CD4-positive, alpha-beta T cell treated with Interleukin-6 for 4 hours (primary cell): ENCODE data around the gene C3orf22.
"Not testable (repeated sequence)": the region's sequence is repeated elsewhere in the genome, so short reads cannot be mapped to it uniquely, and the experiment has no call there.

Experiments
- DNase-seq: peaks from one replicate; pipeline ENCODE4 v3.0.0-alpha.2; 2020; ENCODE audit warnings: mixed read lengths

The C3orf22 gene

GRCh38 chr3:126558336-126559071 is at the start of gene C3orf22:
C3orf22 (minus strand) TSS chr3:126558932; CDS start chr3:126553390, 5,542 bp downstream.
- DNase-seq = no peak

- DNase-seq = no peak
These were observed 48.6 kb upstream of the C3orf22 start for GRCh38 chr3:126607214-126607908.

DNA sequence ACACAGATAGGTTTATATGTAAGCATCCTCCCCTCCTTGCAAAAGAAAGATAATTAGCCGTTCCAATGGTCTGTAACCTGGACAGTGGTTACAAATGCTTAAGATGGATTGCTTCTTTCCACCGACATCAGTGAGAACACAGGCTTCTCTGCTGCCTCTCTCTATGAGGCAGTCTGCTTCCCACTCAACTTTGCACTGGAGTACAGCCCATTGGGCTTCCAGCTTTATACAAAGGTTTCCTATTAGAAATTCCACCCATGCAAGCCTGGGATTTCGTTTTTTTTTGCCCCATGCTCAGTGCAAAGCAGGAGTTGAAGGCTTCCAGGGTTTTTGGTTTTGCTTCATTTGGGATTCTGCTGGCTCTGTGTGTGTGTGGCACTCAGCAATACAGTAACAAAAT is 47.3 kb upstream of the C3orf22 start:
- no peak for DNase-seq

DNA sequence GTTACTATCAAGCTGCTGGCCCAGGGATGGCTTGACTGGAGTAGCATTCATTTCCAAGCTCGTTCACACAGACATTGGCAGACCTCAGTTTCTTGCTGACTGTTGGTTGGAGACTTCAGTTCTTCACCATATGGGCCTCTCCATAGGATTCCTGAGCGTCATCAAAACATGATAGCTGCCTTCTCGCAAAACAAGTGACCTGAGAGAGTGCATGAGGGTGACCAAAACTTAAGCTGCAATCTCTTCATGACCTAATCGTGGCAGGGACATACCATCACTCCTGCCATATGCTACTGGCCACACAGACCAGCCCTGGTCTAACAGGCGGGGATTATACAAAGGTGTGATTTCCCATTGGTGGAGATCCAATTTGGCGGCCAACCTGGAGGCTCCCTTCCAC is 46.0 kb upstream of the C3orf22 start:
- no peak for DNase-seq

GRCh38 chr3:126599101-126599500 is 40.4 kb upstream of the C3orf22 start:
- DNase-seq = no peak

- DNase-seq = not testable (repeated sequence)
These were observed 36.7 kb upstream of the C3orf22 start for GRCh38 chr3:126595479-126595878.

- not testable (repeated sequence) for DNase-seq
These were observed 32.8 kb upstream of the C3orf22 start for GRCh38 chr3:126591515-126591914.

GRCh38 chr3:126582311-126582710 is 23.6 kb upstream of the C3orf22 start:
- no peak for DNase-seq

GRCh38 chr3:126581569-126581968 is 22.8 kb upstream of the C3orf22 start:
- no peak for DNase-seq

- DNase-seq = no peak
These were observed 22.0 kb upstream of the C3orf22 start for GRCh38 chr3:126580746-126581145.

- DNase-seq = no peak
These were observed 20.0 kb upstream of the C3orf22 start for GRCh38 chr3:126578702-126579101.

GRCh38 chr3:126577261-126577660 is 18.5 kb upstream of the C3orf22 start:
- DNase-seq = no peak

- DNase-seq = no peak
These were observed 14.9 kb upstream of the C3orf22 start for GRCh38 chr3:126573492-126574117.

- DNase-seq = no peak
These were observed 12.3 kb upstream of the C3orf22 start for GRCh38 chr3:126571078-126571477.

GRCh38 chr3:126570103-126570541 is 11.4 kb upstream of the C3orf22 start:
- no peak for DNase-seq

GRCh38 chr3:126569390-126569975 is 10.8 kb upstream of the C3orf22 start:
- DNase-seq = no peak

- no peak for DNase-seq
These were observed 10.1 kb upstream of the C3orf22 start for GRCh38 chr3:126568776-126569342.

- DNase-seq = no peak
These were observed 9.1 kb upstream of the C3orf22 start for GRCh38 chr3:126567696-126568438.

DNA sequence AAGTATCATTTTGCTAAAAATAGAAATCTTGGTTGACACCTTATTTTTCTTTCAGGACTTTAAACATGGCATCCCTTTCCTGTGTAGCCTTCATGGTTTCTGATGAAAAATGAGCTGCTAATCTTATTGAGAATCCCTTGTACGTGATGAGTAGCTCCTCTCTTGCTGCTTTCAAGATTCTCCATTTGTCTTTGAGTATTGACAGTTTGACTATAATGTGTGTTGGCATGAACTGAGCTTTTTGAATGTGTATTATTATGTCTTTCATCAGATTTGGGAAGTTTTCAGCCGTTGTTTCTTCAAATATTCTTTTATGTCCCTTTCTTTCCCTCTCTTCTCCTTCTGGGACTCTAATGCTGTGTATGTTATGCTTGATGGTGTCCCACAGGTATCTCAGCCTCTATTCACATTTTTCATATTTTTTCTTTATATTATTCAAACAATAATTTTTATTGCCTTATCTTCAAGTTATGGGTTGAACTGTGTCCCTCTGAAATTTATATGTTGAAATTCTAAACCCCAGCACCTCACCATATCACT is 4.1 kb upstream of the C3orf22 start:
- DNase-seq = no peak

DNA sequence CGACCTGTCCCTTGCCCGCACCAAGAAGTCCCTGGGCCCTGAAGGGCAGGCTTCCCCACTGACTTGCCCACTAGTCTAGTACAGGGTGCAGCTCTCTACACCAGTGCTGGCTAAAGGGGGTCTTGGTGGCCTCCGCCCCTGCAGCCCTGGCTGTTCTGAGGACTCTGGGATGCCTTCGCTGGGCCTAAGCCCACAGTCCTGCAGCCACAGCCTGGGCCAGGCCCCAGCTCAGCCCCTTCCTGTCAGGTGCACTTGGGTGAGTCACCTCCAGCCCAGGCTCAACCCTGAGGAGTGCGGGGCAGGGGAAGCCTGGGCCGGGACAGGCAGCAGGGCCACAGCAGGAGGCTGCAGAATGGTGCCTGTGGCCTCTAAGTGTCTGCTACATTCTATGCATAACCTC is 971 bp downstream of the C3orf22 start:
- no peak for DNase-seq

DNA sequence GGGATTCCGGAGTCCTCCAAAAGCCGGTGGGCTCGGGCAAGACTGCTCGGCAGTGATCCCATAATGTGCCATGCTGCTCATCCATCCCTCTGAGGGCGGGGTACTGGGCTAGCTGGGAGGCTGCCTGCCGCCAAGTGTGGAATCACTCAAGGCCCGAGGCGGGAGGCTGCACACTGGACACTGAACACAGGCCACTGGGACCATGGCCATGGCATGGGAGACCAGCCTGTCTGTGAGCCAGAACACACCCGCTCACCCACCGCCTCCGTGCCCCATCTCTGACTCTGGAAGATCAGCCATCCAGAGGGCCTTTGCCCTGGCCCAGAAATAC is 1.4 kb downstream of the C3orf22 start:
- DNase-seq = no peak
